Right lobe of liver (tissue), 4 donors: ENCODE measurements around the gene ENGASE.

Experiments
- CTCF ChIP-seq, 4 donors: fragments of 200-600 bp in 3 of 4; fragments of 450-650 bp in 1 of 4; IDR thresholded peaks; one replicate each; pipeline versions ENCODE4 v1.5.1 to v1.8.0; 2016 to 2022; ENCODE audit warnings: antibody characterized with exemption in 4 of 4, mild to moderate bottlenecking in 2 of 4
- POLR2A ChIP-seq: fragments of 450-650 bp; IDR thresholded peaks from one replicate; pipeline ENCODE4 v1.6.1; 2017; ENCODE audit warnings: antibody characterized with exemption, mild to moderate bottlenecking
- donor health status: DM: no; HTN: no; CAD: no.
- donor health status: DM: no; HTN: no; CAD: no.
- donor health status: DM: no; HTN: yes; CAD: no.

- TF ChIP-seq CTCF (IDR thresholded peaks at IDR 0.05) (no peak), POLR2A (no peak)
These were observed 59.4 kb downstream of the ENGASE start for GRCh38 chr17:79133985-79134384.
